GM23338 (cell line): Measurements from ENCODE around the gene OTUD7B. TPM values are rescaled to one million over a fixed set of nuclear protein-coding genes. Genes with fewer than 3 reads are reported as not detected.

ENCODE experiments used
- ATAC-seq: fragments of 200-7000 bp; cut with Tn5 transposase; 3 replicates; pipeline ENCODE4 v1.9.1; 2020
- DNase-seq: peaks from one replicate; pipeline ENCODE4 v3.0.0-alpha.2; 2015; ENCODE audit warnings: low spot score
- H2AFZ ChIP-seq: fragments of 200-600 bp; sonication (generic); 2 replicates; pipeline ENCODE4 v1.8.0; 2016; ENCODE audit warnings: antibody characterized with exemption, mild to moderate bottlenecking, moderate library complexity
- H3F3A ChIP-seq: fragments of 200-600 bp; sonication (generic); replicated peaks from 2 replicates; pipeline ENCODE4 v1.8.0; 2017; ENCODE audit warnings: antibody characterized with exemption, mixed run types, low read depth
- H3K27ac ChIP-seq: fragments of 200-600 bp; sonication (generic); 2 replicates; pipeline ENCODE4 v1.6.1; 2016; ENCODE audit warnings: low read depth
- H3K27me3 ChIP-seq: fragments of 200-600 bp; sonication (generic); 2 replicates; pipeline ENCODE4 v1.8.0; 2016; ENCODE audit warnings: mild to moderate bottlenecking, mixed run types, moderate library complexity; ENCODE audit not compliant: insufficient read depth
- H3K36me3 ChIP-seq: fragments of 200-600 bp; sonication (generic); 2 replicates; pipeline ENCODE4 v1.8.0; 2016; ENCODE audit warnings: mild to moderate bottlenecking; ENCODE audit not compliant: insufficient read depth
- H3K4me1 ChIP-seq: fragments of 200-600 bp; sonication (generic); 2 replicates; pipeline ENCODE4 v1.8.0; 2016; ENCODE audit warnings: mild to moderate bottlenecking, moderate library complexity; ENCODE audit not compliant: insufficient read depth
- H3K4me2 ChIP-seq: fragments of 200-600 bp; sonication (generic); 2 replicates; pipeline ENCODE4 v1.7.1; 2017; ENCODE audit warnings: mixed run types
- H3K4me3 ChIP-seq: fragments of 200-600 bp; sonication (generic); 2 replicates; pipeline ENCODE4 v1.6.1; 2016; ENCODE audit warnings: mixed run types
- H3K79me2 ChIP-seq: fragments of 200-600 bp; sonication (generic); replicated peaks from 2 replicates; pipeline ENCODE4 v1.8.0; 2017; ENCODE audit warnings: mild to moderate bottlenecking; ENCODE audit not compliant: insufficient read depth
- H3K9me2 ChIP-seq: fragments of 200-600 bp; sonication (generic); 2 replicates; pipeline ENCODE4 v1.8.0; 2017; ENCODE audit not compliant: insufficient read depth
- H4K20me1 ChIP-seq: fragments of 200-600 bp; sonication (generic); replicated peaks from 2 replicates; pipeline ENCODE4 v1.8.0; 2017; ENCODE audit warnings: mild to moderate bottlenecking; ENCODE audit not compliant: insufficient read depth
- H3K27ac Mint-ChIP-seq: 2 replicates; pipeline ENCODE4 v1.8.0; 2020; ENCODE audit warnings: inconsistent platforms, mild to moderate bottlenecking, moderate library complexity, mixed read lengths
- H3K27me3 Mint-ChIP-seq: 3 replicates; pipeline ENCODE4 v1.8.0; 2022; ENCODE audit warnings: low read depth, mild to moderate bottlenecking, moderate library complexity, mixed read lengths, inconsistent platforms; ENCODE audit not compliant: insufficient read depth, poor library complexity
- H3K36me3 Mint-ChIP-seq: 3 replicates; pipeline ENCODE4 v1.8.0; 2021; ENCODE audit warnings: low read depth, mild to moderate bottlenecking, inconsistent platforms, moderate library complexity, mixed read lengths
- H3K4me1 Mint-ChIP-seq: 3 replicates; pipeline ENCODE4 v1.8.0; 2020; ENCODE audit warnings: mild to moderate bottlenecking, inconsistent platforms, mixed read lengths
- H3K4me3 Mint-ChIP-seq: 3 replicates; pipeline ENCODE4 v1.8.0; 2021; ENCODE audit warnings: moderate library complexity, mild to moderate bottlenecking, inconsistent platforms, mixed read lengths
- H3K9me3 Mint-ChIP-seq: 3 replicates; pipeline ENCODE4 v1.8.0; 2020; ENCODE audit warnings: moderate library complexity, mild to moderate bottlenecking, inconsistent platforms, mixed read lengths
- CREB1 ChIP-seq: fragments of 250-450 bp; sonication (Bioruptor Pico); IDR thresholded peaks from 2 replicates; pipeline ENCODE4 v1.5.0; 2020; ENCODE audit warnings: low read depth, mild to moderate bottlenecking, moderate library complexity
- EZH2 ChIP-seq: fragments of 200-600 bp; sonication (generic); IDR thresholded peaks from one replicate; pipeline ENCODE4 v1.8.0; 2017; ENCODE audit warnings: antibody characterized with exemption, mild to moderate bottlenecking, low read depth; ENCODE audit not compliant: unreplicated experiment
- EZH2phosphoT487 ChIP-seq: fragments of 200-600 bp; sonication (generic); IDR thresholded peaks from one replicate; pipeline ENCODE4 v1.8.1; 2018; ENCODE audit warnings: antibody characterized with exemption; ENCODE audit not compliant: unreplicated experiment
- JUNB ChIP-seq: IDR thresholded peaks from one replicate; pipeline ENCODE4 v1.6.1; 2016; ENCODE audit warnings: antibody characterized with exemption; ENCODE audit not compliant: unreplicated experiment
- NANOG ChIP-seq: IDR thresholded peaks from 2 replicates; pipeline ENCODE4 v1.6.1; 2016; ENCODE audit warnings: antibody characterized with exemption, borderline replicate concordance
- POLR2AphosphoS5 ChIP-seq: IDR thresholded peaks from 2 replicates; pipeline ENCODE4 v1.6.1; 2016; ENCODE audit warnings: antibody characterized with exemption, low read depth
- REST ChIP-seq: IDR thresholded peaks from one replicate; pipeline ENCODE4 v1.6.1; 2018; ENCODE audit warnings: antibody characterized with exemption; ENCODE audit not compliant: unreplicated experiment
- STAT1 ChIP-seq: IDR thresholded peaks from one replicate; pipeline ENCODE4 v1.6.1; 2016; ENCODE audit warnings: antibody characterized with exemption; ENCODE audit not compliant: unreplicated experiment
- ZNF114 ChIP-seq: fragments of 250-450 bp; sonication (Bioruptor Pico); IDR thresholded peaks from 2 replicates; pipeline ENCODE4 v1.5.0; 2020; ENCODE audit warnings: mild to moderate bottlenecking, moderate library complexity
- ZNF331 ChIP-seq: fragments of 250-450 bp; sonication (Bioruptor Pico); IDR thresholded peaks from 2 replicates; pipeline ENCODE4 v1.5.0; 2020; ENCODE audit warnings: low read depth, mild to moderate bottlenecking, moderate library complexity
- ZNF462 ChIP-seq: fragments of 250-450 bp; sonication (Bioruptor Pico); IDR thresholded peaks from 2 replicates; pipeline ENCODE4 v1.5.0; 2020; ENCODE audit warnings: mild to moderate bottlenecking, moderate library complexity
- polyA plus RNA-seq: library from polyadenylated mRNA; unstranded; fragments of >200 nt; fragmentation: Nextera tagmentation; extraction: Ambion mirVana; gene quantifications from 2 replicates; pipeline ENCODE4 v1.2.1, GENCODE V29; 2016
- total RNA-seq: library from RNA; depleted of rRNA; stranded (reverse); fragments of >200 nt; shearing (Covaris generic); gene quantifications from 2 replicates; pipeline ENCODE4 v1.2.3, GENCODE V29; 2014
- TF ChIP-seq, protein P1 (sequence below): IDR thresholded peaks from 2 replicates; pipeline ENCODE4 v1.6.1; 2016; ENCODE audit warnings: antibody characterized with exemption

The OTUD7B gene
- total and polyA plus RNA-seq, 2 experiments from 2014 or later, result 3.7 to 9.9 TPM

GRCh38 chr1:149966405-149966804 is 44.1 kb downstream of the OTUD7B start:
- H3K27me3 Mint-ChIP-seq, result no peaks in the 10 kb centered on the region
- H3K4me2 ChIP-seq, result no peak overlapping the region
- H3K9me2 ChIP-seq, result no peaks in the 10 kb centered on the region
- H3K27ac Mint-ChIP-seq, result no peak overlapping the region
- H3K9me3 Mint-ChIP-seq, result peaks cover under 1% of the 10 kb centered on the region; the same call in 1 of the 3 replicates
- no peaks in the 10 kb centered on the region for H3K27me3 ChIP-seq
- ATAC-seq (no peak), DNase-seq (no peak)
- H3K4me1 Mint-ChIP-seq, result no peaks in the 10 kb centered on the region
- H3K36me3 Mint-ChIP-seq, result peaks cover 43% of the 10 kb centered on the region
- H3K36me3 ChIP-seq, result peaks cover 25% of the 10 kb centered on the region
- no peaks in the 10 kb centered on the region for H3K4me1 ChIP-seq
- H4K20me1 ChIP-seq, result no peaks in the 10 kb centered on the region; the same call in 1 of the 2 replicates
- H2AFZ ChIP-seq, result no peak overlapping the region
- no peaks in the 10 kb centered on the region for H3K79me2 ChIP-seq
- no peak overlapping the region for H3K27ac ChIP-seq
- TF ChIP-seq STAT1, result no peak
- no peak for TF ChIP-seq CREB1 (CRISPR knock-in tag)
- TF ChIP-seq NANOG, result no peak
- H3K4me3 ChIP-seq, result no peak overlapping the region
- 0 out of 2 replicates have a peak, but pooled peaks cover 2% of the 10 kb centered on the region for H3F3A ChIP-seq
- H3K4me3 Mint-ChIP-seq, result no peak overlapping the region

DNA sequence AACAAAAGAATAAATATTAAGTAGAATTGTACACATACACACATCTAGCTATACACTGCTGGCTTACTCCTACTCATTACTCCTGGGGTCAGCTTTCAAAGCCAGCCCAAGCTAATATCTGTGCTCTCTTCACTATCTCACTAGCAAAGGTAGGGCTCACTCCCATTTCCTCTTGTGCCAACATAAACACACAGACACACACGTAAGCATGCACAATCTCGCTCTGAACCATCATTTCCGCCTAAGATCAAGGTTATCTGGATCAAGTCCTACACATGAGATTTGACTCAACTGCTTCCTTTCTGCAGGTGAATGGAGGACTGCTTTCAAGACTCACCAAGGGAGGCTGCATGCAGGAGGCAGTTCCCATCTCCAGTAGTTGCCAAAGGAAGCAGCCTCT is 45.1 kb downstream of the OTUD7B start:
- no peak for ATAC-seq
- H3K27me3 ChIP-seq, result no peaks in the 10 kb centered on the region
- TF ChIP-seq CREB1 (CRISPR knock-in tag), result no peak
- TF ChIP-seq ZNF462 (CRISPR knock-in tag), result no peak
- no peak for TF ChIP-seq REST
- no peak for TF ChIP-seq ZNF331 (CRISPR knock-in tag)
- TF ChIP-seq NANOG, result no peak
- TF ChIP-seq ZNF114 (CRISPR knock-in tag), result no peak
- TF ChIP-seq EZH2phosphoT487, result no peak
- TF ChIP-seq POLR2AphosphoS5, result no peak
- no peak for TF ChIP-seq JUNB
- no peak for TF ChIP-seq EZH2
- TF ChIP-seq, protein P1, sequence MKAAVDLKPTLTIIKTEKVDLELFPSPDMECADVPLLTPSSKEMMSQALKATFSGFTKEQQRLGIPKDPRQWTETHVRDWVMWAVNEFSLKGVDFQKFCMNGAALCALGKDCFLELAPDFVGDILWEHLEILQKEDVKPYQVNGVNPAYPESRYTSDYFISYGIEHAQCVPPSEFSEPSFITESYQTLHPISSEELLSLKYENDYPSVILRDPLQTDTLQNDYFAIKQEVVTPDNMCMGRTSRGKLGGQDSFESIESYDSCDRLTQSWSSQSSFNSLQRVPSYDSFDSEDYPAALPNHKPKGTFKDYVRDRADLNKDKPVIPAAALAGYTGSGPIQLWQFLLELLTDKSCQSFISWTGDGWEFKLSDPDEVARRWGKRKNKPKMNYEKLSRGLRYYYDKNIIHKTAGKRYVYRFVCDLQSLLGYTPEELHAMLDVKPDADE, result no peak
- no peak for TF ChIP-seq STAT1

More for the DNA sequence above, 45.1 kb downstream of the OTUD7B start:
- Histone ChIP-seq H3K4me3 (no peak overlapping the region), H3K79me2 (no peaks in the 10 kb centered on the region), H3K4me1 (no peaks in the 10 kb centered on the region), H3K9me2 (no peaks in the 10 kb centered on the region), H2AFZ (no peak overlapping the region), H3K4me2 (no peak overlapping the region), H3F3A (0 out of 2 replicates have a peak, but pooled peaks cover 2% of the 10 kb centered on the region), H3K27ac (no peak overlapping the region), H3K36me3 (peaks cover 19% of the 10 kb centered on the region), H4K20me1 (no peaks in the 10 kb centered on the region; the same call in 1 of the 2 replicates)
- no peak overlapping the region for H3K27ac Mint-ChIP-seq
- DNase-seq, result no peak
- no peaks in the 10 kb centered on the region for H3K27me3 Mint-ChIP-seq
- no peaks in the 10 kb centered on the region for H3K4me1 Mint-ChIP-seq
- H3K4me3 Mint-ChIP-seq, result no peak overlapping the region
- H3K36me3 Mint-ChIP-seq, result peaks cover 45% of the 10 kb centered on the region
- peaks cover 3% of the 10 kb centered on the region; the same call in 1 of the 3 replicates for H3K9me3 Mint-ChIP-seq
